Glutamatergic neuron (in vitro differentiated cells): ENCODE data around the gene CEP112. TPM values are rescaled to one million over a fixed set of nuclear protein-coding genes. Genes with fewer than 3 reads are reported as not detected.

ENCODE experiments used
- DNase-seq: peaks from one replicate; pipeline ENCODE4 v3.0.0; 2022
- H3K27ac Mint-ChIP-seq: one replicate; pipeline ENCODE4 v1.8.0; 2020; ENCODE audit warnings: mild to moderate bottlenecking, mixed read lengths, inconsistent platforms; ENCODE audit not compliant: unreplicated experiment
- H3K27me3 Mint-ChIP-seq: one replicate; pipeline ENCODE4 v1.8.0; 2020; ENCODE audit warnings: mild to moderate bottlenecking, moderate library complexity, mixed read lengths, inconsistent platforms; ENCODE audit not compliant: unreplicated experiment
- H3K36me3 Mint-ChIP-seq: one replicate; pipeline ENCODE4 v1.8.0; 2020; ENCODE audit warnings: mild to moderate bottlenecking, mixed read lengths, inconsistent platforms; ENCODE audit not compliant: unreplicated experiment
- H3K4me1 Mint-ChIP-seq: one replicate; pipeline ENCODE4 v1.8.0; 2020; ENCODE audit warnings: mild to moderate bottlenecking, low read depth, mixed read lengths, inconsistent platforms; ENCODE audit not compliant: unreplicated experiment
- H3K4me3 Mint-ChIP-seq: one replicate; pipeline ENCODE4 v1.8.0; 2020; ENCODE audit warnings: mild to moderate bottlenecking, mixed read lengths, inconsistent platforms; ENCODE audit not compliant: unreplicated experiment
- H3K9me3 Mint-ChIP-seq: one replicate; pipeline ENCODE4 v1.8.0; 2020; ENCODE audit warnings: mild to moderate bottlenecking, moderate library complexity, mixed read lengths, inconsistent platforms; ENCODE audit not compliant: unreplicated experiment
- total RNA-seq: library from RNA; stranded (reverse); fragmentation: NEBNext Ultra II Directional; extraction: Animal tissue kit (Norgen Biotek cat#: 25700); gene quantifications from one replicate; pipeline ENCODE4 v1.2.1, GENCODE V29; 2021; ENCODE audit not compliant: unreplicated experiment
- TF ChIP-seq, protein P1 (sequence below): fragments of 200-600 bp; sonication (generic); IDR thresholded peaks from one replicate; pipeline ENCODE4 v1.5.0; 2021; ENCODE audit not compliant: partially characterized antibody, unreplicated experiment

CEP112 gene
- total RNA-seq, 1 donor from 2014 or later, result 8.5 TPM

DNA sequence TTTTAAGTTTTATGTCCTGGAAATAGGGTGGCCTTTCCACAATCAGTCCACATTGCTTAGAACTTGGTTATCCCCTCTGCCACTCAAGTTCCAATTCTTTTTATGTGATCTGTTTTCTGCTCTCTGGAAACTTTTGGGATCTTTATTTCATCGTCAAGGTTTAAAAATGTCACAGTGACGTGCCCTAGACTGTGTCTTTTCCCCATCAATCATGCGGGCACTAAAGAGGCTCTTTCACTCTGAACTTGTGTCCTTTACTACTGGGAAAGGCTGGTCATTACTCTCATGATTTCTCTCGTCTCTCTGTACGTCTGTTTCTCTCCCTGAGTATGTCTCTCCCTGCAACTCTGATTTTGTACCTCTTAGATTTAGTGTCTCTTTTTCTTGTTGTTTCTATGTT, 440.7 kb downstream of the CEP112 start:
- no peaks in the 10 kb centered on the region for H3K36me3 Mint-ChIP-seq
- H3K4me1 Mint-ChIP-seq, result no peaks in the 10 kb centered on the region
- H3K9me3 Mint-ChIP-seq, result no peaks in the 10 kb centered on the region
- no peak overlapping the region for H3K27ac Mint-ChIP-seq
- no peak for DNase-seq
- TF ChIP-seq, protein P1, sequence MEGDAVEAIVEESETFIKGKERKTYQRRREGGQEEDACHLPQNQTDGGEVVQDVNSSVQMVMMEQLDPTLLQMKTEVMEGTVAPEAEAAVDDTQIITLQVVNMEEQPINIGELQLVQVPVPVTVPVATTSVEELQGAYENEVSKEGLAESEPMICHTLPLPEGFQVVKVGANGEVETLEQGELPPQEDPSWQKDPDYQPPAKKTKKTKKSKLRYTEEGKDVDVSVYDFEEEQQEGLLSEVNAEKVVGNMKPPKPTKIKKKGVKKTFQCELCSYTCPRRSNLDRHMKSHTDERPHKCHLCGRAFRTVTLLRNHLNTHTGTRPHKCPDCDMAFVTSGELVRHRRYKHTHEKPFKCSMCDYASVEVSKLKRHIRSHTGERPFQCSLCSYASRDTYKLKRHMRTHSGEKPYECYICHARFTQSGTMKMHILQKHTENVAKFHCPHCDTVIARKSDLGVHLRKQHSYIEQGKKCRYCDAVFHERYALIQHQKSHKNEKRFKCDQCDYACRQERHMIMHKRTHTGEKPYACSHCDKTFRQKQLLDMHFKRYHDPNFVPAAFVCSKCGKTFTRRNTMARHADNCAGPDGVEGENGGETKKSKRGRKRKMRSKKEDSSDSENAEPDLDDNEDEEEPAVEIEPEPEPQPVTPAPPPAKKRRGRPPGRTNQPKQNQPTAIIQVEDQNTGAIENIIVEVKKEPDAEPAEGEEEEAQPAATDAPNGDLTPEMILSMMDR, result no peak
- no peak overlapping the region for H3K4me3 Mint-ChIP-seq
- H3K27me3 Mint-ChIP-seq, result no peaks in the 10 kb centered on the region

DNA sequence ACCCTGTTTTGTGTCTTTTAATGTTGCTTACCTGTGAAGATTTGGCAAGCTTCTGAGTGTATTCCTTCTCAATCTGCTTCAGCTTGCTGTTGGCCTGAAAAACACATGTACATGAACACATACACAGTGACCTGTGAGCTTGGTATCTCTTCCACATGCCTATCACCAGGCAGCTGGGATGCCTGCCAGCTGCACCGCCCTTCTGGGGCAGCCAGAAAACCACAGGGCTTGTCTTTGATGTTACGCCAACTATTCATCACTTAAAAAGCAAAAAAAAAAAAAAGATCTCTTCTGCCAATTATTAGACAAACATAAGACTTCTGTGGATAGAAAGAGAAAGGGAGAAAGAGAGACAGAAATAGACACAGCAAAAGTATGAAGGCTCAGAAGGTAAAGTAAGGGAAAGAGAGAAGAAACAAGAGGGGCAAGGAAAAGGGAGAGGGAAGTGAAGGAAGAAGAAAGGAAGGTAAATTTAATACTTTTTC, 441.3 kb downstream of the CEP112 start:
- no peak overlapping the region for H3K4me3 Mint-ChIP-seq
- DNase-seq, result no peak
- no peaks in the 10 kb centered on the region for H3K27me3 Mint-ChIP-seq
- no peak overlapping the region for H3K27ac Mint-ChIP-seq
- H3K9me3 Mint-ChIP-seq, result no peaks in the 10 kb centered on the region
- TF ChIP-seq, protein P1, result no peak
- H3K4me1 Mint-ChIP-seq, result no peaks in the 10 kb centered on the region
- H3K36me3 Mint-ChIP-seq, result no peaks in the 10 kb centered on the region

DNA sequence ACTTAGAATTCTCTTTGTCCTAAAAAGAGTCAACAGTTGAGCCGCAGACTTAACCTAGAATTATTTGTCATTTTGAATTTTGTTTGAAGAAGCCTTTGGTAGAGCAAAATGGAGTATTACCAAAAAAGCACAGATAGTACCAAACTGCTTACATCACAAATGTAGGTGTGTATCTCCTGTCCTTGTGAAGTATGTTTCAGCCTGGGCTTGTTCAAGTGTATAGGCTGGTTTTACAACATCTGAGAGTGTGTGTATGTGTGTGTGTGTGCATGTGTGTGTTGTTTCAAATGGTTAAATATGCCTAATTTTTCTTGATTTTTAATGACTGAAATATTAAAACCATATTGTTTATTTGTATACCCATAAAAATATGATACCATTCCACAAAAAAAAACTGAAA, 441.8 kb downstream of the CEP112 start:
- H3K27ac Mint-ChIP-seq, result no peak overlapping the region

DNA sequence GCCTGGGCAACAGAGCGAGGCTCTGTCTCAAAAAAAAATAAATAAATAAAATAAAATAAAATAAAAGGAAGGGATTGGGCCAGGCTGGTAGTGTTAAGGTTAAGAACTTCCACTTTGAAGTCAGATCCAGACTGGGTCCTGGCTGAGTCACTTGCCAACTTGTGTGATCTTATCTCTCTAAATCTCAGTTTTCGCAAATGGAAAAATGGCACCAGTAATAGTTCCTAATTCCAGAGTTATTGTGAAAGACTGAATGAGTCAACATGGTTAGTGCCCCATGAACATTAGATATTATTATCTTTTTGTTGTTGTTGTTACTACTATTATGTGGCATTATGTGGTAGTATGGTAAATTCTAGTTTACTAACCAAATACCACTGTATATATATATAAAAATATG, 442.5 kb downstream of the CEP112 start:
- H3K4me1 Mint-ChIP-seq, result no peaks in the 10 kb centered on the region
- TF ChIP-seq, protein P1, result no peak
- H3K4me3 Mint-ChIP-seq, result no peak overlapping the region
- no peaks in the 10 kb centered on the region for H3K36me3 Mint-ChIP-seq
- no peak for DNase-seq
- no peaks in the 10 kb centered on the region for H3K27me3 Mint-ChIP-seq
- no peaks in the 10 kb centered on the region for H3K9me3 Mint-ChIP-seq
- H3K27ac Mint-ChIP-seq, result no peak overlapping the region

More for the DNA sequence above, 441.8 kb downstream of the CEP112 start:
- Mint-ChIP-seq H3K4me1 (no peaks in the 10 kb centered on the region), H3K9me3 (no peaks in the 10 kb centered on the region), H3K36me3 (no peaks in the 10 kb centered on the region), H3K27me3 (no peaks in the 10 kb centered on the region), H3K4me3 (no peak overlapping the region)
- TF ChIP-seq, protein P1, result no peak
- no peak for DNase-seq

DNA sequence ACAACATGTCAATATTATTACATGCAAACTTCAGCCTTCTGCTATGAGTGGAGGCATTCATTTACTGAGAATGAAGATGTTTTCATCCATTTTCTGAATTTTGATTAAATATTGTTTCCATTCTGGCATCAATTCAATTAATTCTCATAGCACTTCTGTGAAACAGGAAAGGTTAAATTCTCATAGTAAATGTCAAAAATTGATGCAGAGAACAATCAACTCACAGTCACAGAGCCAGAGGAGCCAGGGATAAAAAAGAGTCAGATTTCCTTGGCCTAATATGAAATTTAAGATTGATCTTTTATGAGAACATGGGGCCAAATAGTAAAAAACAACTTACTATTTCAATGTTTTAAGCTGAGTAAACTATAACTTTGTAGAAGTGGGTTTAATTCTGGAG, 446.7 kb downstream of the CEP112 start:
- Mint-ChIP-seq H3K36me3 (no peaks in the 10 kb centered on the region), H3K4me3 (no peak overlapping the region), H3K27me3 (no peaks in the 10 kb centered on the region), H3K27ac (no peak overlapping the region), H3K9me3 (no peaks in the 10 kb centered on the region), H3K4me1 (no peaks in the 10 kb centered on the region)
- TF ChIP-seq, protein P1, result no peak
- no peak for DNase-seq
